ENCODE measurements around the gene CLHC1. TPM values are rescaled to one million over a fixed set of nuclear protein-coding genes. Genes with fewer than 3 reads are reported as not detected.

CLHC1 gene
- total RNA-seq, 1 experiment from 2014 or later: 9.2 TPM

GRCh38 chr2:55200416-55200815 is 31.7 kb downstream of the CLHC1 start:
- no CpG with 5 or more reads among the region's 1 CpG for WGBS (ENCODE audit: extremely low coverage, insufficient read length, low lambda C conversion rate)
- Histone ChIP-seq H4K91ac (ENCODE audit: insufficient read length, low read depth, low read length) (no peak overlapping the region), H3K79me2 (ENCODE audit: insufficient read depth, low read length) (no peaks in the 10 kb centered on the region), H2AFZ (ENCODE audit: low read length) (no peak overlapping the region), H3K27ac (ENCODE audit: insufficient read length, low read depth, low read length) (no peak overlapping the region), H3K23ac (ENCODE audit: insufficient read length, low read depth, low read length) (no peak overlapping the region), H4K5ac (ENCODE audit: insufficient read length, low read depth, low read length) (no peak overlapping the region), H3K79me1 (ENCODE audit: insufficient read depth, low read depth, low read length, poor library complexity, severe bottlenecking) (no peaks in the 10 kb centered on the region), H3K14ac (ENCODE audit: insufficient read depth, low read length) (no peak overlapping the region), H3T11ph (ENCODE audit: low read length) (no peak overlapping the region), H2BK20ac (ENCODE audit: low read depth, low read length, poor library complexity, severe bottlenecking) (no peak overlapping the region), H2BK12ac (ENCODE audit: insufficient read length, low read depth, low read length) (no peak overlapping the region), H3K23me2 (ENCODE audit: insufficient read length, low read depth, low read length, poor library complexity, severe bottlenecking) (no peaks in the 10 kb centered on the region), H3K18ac (ENCODE audit: insufficient read length, low read depth, low read length) (no peak overlapping the region), H2BK5ac (ENCODE audit: insufficient read length, low read length) (no peak overlapping the region), H4K8ac (replicated peaks; ENCODE audit: insufficient read length, low read depth, low read length) (no peak overlapping the region), H2BK120ac (ENCODE audit: low read depth, low read length, poor library complexity, severe bottlenecking) (no peak overlapping the region), H3K56ac (ENCODE audit: insufficient read length, low read depth, low read length) (no peak overlapping the region), H4K20me1 (ENCODE audit: control insufficient read depth, insufficient read depth, insufficient read length) (peaks cover 4% of the 10 kb centered on the region), H2AK5ac (ENCODE audit: insufficient read length, low read length) (no peak overlapping the region), H3K27me3 (ENCODE audit: insufficient read depth, low read length) (no peaks in the 10 kb centered on the region), H3K9ac (ENCODE audit: extremely low read depth, insufficient read length, low read length) (no peak overlapping the region), H3K4me2 (ENCODE audit: insufficient read depth, insufficient read length, low read length) (no peak overlapping the region), H3K9me3 (ENCODE audit: control insufficient read depth, low read depth, low read length) (no peaks in the 10 kb centered on the region), H3K4ac (ENCODE audit: low read depth, low read length) (no peak overlapping the region), H3K4me1 (ENCODE audit: insufficient read depth, low read length) (no peaks in the 10 kb centered on the region), H2BK15ac (ENCODE audit: low read depth, low read length) (no peak overlapping the region)
- peaks cover 28 to 49% (median 44%) of the 10 kb centered on the region in 3 experiments for H3K36me3 Mint-ChIP-seq (ENCODE audit: insufficient read depth in 1 of 3, low read depth in 3 of 3)
- no peaks in the 10 kb centered on the region for H3K27me3 Mint-ChIP-seq (ENCODE audit: low read depth)
- DNase-seq: no peak
- peaks cover 4 to 14% of the 10 kb centered on the region in 2 experiments; a peak in 4 of 5 replicates for H3K9me3 Mint-ChIP-seq
- no peak overlapping the region for H3K4me3 Mint-ChIP-seq
- no peaks in the 10 kb centered on the region for H3K4me1 Mint-ChIP-seq
- H3K27ac Mint-ChIP-seq: no peak overlapping the region
- no peak for TF ChIP-seq CTCF (conservative IDR thresholded peaks at IDR 0.05)

Measured in H9 (cell line).